Measurements from ENCODE around the gene ANKRD44.

ANKRD44 gene

DNA sequence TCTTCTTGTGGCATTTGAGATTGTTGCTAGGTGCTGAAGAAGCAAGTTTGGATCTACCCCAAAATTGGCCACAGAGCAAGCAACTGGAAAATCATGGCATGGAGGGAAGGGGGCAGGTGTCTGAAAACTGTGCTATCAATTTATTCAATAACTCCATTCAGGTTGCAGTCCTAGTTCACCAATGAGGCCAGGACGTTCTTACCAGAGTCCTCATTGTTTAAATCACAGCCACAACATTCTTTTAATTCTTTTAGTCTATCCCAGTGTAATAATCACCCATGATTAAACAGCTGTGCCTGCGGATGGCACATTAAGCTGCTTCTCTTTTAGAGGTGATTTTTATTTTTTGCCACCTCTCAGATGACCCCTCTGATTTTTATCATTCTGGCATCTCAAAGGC, 103.5 kb downstream of the ANKRD44 start:
- peak; percentile 52 for DNase-seq (ENCODE audit: low spot score)

DNA sequence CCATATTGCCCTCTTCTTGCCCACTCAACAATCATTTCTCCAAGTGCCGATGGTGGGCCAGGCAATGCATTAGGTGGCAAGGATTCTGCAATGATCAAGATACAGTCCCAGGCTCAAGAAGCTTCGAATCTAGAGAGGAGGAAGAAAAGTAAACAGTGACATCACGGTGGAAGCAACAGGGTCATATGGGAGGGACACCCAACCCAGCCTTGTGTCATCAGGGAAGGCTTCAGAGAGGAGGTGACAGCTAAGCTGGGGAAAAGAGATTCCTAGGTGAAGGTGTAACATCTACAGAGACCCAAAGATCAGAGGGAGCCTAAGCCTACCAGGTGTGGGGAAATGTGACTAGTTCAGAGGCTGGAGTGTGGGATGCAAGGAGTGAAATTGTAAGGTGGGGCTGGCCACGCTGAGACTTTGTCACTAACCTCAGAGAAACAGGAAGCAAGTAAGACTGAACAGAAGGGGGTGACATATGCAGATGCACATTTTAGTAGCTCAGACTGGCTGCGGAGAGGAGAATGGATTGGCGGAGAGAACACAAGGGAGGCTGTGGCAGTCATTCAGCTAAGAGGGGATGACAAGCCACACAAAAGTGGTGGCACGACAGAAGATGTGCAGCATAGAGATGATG, 104.9 kb downstream of the ANKRD44 start:
- no peak for DNase-seq (ENCODE audit: low spot score)

DNA sequence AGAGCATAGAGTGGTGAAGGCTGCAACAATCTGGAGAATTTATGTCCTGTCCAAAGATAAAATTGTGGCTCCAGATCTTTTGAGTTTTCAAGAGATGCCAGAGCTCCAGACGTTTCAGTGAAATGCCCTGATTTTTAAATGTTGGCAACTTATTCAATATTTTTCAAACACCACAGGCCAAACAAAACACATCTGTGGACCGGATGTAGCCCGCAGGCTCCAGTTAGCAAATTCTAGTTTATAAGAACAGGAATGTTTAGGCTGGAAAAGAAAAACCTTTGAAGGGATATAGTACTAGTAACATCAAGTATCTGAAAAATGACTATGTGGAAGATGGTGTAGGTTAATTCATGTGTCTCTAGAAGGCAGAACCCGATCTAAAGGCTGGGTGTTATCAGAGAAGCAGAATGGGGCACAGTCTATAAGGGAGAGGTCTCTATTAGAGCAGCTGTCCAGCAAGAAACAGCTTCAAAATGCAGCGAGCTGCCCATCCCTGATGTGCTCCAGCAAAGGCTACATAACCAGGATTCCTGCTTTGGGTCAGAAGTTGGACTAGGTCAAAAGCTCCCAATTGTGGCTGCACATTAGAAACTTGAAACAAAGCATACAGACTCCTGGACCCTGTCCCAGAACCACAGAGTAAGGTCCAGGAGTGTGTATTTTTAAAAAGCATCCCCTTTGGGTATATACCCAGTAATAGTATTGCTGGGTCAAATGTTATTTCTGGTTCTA, 105.9 kb downstream of the ANKRD44 start:
- peak; percentile 37 for DNase-seq (ENCODE audit: low spot score)

DNA sequence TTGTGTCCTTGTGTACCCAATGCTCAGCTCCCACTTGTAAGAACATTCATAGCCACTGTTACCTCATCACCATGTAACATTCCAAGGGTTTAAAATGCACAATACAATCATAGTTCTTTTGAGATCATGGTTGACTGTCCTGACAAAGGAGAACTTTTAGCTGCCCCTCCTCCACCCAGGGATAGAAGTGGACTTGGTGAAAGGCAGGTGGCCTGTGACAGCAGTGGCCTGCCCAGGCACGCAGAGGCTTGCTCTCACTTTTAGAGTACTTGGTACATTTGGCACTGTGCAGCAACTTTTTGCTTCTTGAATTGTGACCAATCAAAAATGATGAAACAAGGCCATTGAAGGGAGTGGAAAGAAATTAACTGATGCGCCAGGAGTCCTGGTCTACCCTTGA, 108.7 kb downstream of the ANKRD44 start:
- no peak for DNase-seq (ENCODE audit: low spot score)

DNA sequence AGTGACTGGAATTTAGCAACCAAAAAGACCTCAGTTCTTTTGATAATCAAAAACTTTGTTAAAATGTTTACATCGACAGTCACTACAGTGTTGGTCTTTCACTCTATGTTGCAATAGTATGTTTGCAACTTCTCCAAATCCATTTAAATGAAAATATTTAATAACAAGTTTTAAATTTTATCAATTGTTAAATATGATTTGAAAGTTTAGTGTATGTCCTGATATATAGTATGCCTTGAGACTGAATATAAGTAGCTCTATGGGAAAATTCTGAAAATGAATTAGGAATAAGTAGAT, 109.9 kb downstream of the ANKRD44 start:
- DNase-seq (ENCODE audit: low spot score) = no peak

DNA sequence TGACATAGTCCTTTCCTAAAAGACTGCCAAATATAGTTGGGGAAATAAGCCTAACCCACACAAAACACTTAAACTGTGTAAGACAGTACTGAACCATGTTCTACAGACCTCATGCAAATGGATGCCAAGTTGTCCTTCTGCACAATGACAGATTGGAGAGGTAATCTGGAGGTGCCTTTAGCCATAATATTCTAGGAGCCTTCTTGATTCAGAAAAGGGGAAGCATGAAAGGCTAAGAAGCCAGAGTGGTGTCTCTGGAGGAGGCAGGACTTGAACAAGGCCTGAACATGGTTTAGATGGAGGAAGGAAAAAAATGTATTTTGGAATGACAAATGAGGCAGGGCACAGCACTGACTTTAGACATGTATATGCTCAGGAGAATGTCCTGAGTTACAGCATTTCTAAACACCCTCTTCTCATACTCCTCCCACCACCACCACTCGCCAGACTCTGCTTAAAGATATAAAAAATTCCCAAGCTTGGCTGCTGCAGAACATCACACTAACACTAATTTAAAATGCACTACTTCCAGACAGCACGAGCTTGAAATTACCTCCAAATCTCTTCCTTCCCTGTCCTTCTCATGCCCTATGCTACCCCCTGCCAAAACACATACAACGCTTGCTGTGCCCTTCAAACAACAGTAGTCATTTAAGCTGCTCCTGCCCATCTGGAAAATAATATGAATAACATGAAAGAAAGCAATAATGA, 110.4 kb downstream of the ANKRD44 start:
- DNase-seq (ENCODE audit: low spot score) = no peak

DNA sequence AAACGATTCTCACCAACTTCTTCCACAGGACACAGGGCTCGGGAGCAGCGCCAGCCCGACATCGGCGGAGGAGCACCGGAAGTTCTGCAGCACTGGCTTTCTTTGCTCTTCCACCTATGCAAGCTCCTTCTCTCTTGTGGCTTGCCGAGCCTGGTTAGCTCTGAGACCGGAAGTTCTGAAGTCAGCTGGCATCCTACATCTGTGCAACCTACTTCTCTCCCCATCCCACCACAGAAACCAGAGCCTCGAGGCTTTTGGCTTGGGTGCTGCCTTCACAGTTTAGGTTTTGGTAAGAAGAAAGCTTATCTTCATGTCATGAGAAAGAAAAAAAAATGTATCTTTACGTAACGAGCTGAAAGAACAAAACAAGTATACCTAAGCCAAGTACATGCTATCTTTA, 111.7 kb downstream of the ANKRD44 start:
- DNase-seq (ENCODE audit: low spot score) = no peak

DNA sequence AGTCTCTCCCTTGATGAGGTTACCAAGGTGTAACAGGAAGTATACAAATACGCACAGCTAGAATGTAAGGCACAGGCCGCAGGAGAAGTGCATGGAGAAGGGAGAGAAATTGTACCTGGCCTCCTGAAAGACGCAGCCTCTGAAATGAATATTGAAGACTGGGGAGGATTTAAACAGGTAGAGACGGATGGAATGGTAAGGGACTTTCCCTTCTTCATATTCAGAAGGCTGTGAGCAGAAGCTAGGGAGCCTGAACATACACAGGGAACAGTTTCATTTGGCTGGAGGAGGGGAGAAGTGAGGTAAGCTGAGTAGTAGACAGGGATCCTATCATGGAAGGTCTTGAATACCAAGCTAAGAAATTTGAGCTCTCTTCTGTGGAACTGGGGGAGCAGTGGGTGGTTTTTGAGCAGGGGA, 112.7 kb downstream of the ANKRD44 start:
- no peak for DNase-seq (ENCODE audit: low spot score)

DNA sequence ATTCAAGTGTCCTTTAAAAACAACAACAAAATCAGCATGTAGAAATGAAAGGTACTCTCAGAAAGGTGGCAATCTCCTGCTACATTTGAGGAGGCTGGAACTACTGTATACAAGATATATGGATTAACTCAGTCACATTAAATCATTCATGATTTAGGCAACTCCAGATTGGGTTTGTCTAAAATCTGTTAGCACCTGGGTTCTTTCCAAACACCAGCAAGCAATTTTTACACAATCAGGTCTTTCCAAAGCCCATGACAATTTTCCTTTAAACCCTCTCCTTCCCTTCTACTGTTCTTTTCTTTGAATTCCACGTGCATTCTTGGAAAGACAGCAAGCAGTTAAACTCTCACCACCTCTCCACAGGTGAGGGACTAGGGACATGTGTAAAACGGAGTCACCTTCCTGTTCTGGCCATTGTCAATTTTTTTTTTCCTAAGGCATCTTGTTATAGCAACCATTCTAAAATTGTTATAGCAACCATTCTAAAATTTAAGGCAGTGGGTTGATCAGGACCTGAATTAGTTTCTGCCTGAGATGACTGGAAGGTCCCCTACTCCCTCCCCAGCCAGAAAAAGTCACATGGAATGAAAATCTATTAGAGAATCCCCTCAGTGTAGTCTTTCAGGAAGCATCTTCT, 113.9 kb downstream of the ANKRD44 start:
- DNase-seq (ENCODE audit: low spot score) = no peak

DNA sequence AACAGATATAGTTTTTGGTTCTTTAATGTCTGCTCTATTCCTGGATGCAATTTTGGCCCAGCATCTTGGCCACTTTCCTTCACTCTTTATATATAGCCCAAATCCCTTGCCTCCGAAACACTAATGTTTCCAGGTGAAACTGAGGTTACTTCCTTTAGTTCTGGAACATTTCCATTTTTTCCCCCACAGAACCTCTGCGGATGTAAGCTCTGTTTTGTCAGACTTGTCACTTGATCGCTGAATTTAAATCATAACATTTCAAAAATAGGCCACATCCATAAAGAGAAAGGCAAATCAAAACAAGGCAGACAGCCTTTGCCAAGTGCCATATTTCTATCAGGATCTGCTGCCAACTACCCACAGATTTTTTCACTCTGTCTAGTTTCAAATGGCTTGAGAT, 115.1 kb downstream of the ANKRD44 start:
- DNase-seq (ENCODE audit: low spot score) = peak; percentile 26

DNA sequence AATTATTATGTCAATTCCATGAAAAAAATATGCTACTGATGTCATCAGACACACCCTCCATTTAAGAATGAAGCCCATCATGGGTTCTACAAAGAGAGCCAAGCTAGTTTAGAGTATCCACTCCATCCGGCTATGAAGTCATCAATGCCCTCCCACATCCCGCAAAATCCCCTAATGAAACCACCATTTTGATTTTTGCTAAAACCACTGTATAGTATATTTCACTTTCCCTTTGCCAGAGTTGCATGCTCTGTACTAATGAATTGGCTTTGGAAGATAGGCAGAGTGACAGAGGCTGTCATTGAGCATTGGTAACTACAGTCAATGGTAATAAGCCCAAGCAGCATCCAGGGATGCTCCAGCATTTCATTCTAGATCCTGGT, 118.6 kb downstream of the ANKRD44 start:
- no peak for DNase-seq (ENCODE audit: low spot score)

DNA sequence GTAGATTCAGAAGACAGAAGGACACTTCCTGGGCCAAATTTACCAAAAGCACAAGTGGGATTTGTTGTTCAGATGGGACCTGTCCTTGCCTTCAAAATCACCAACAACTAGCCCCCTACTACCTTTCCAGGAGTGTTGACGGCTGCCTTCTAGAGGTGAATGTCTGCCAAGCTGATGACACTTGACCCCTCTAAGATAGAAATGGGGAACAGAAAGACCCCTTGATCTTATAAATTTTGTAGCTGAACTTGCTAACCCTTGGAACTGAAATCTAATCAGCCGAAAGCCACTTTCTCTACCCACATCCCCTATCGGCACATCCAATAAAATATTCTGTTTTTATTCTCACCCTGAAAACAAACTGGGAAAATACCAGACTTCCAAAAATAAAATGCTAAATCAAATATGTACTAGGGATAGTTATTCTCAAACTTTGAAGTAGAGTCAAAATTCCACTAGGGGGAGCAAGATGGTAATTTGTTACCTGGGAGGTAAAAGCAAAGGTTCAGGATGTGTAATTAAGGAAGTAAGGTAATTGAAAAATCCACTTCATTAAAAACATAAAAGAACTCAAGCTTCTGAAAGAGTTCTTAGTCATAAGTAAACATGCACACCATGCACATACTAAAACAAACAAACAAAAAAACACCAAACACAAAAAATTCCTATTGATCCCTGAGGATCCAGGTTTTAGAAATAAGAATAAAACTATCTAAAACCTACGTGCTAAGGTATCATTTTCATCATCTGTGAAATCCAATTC, 119.2 kb downstream of the ANKRD44 start:
- peak; percentile 54 for DNase-seq (ENCODE audit: low spot score)

DNA sequence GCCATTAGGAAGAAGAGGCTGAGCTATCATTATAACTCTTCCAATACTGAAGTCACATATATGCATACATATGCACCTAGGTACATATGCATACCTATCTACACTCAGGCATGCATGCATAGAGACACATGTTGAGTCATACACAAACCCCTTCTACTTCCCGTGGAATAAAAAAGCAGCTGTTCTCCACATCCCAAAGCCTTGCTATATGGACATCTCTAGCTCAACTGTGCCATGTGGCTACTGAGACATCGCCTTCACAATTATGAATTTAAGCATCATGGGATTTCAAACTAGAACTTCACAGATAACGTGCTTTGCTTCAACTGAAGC, 120.5 kb downstream of the ANKRD44 start:
- DNase-seq (ENCODE audit: low spot score) = no peak

DNA sequence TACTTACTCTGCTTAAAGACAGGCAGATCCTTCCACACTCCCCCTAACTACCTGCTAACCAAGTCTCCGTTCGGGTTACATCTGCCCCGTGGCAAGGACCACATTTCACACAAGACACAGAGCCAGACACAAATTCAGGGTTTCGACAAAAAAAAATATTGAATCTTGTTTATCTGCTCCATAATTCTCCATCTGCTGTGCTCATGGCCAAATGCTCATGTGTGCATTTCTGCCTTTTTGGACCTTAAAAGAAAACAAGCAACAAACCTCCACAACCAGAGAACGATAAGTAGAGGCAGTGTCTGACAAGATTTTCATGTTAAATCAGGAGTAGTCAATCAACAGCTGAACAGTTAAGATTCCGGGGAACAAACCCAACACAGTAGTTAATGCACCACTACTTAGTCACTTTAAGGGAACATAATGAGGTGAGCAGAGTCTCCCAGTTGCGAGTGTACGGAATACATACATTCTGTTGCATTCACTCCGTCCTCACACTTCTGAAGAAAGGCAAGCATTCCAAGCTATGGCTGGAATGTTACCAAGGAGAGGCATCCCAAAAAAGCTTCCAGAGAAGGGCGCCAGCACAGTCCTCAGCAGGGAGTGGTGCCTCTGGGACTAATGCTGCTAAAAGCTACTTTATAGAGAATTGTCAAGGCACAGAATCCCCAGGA, 121.0 kb downstream of the ANKRD44 start:
- DNase-seq (ENCODE audit: low spot score) = no peak

DNA sequence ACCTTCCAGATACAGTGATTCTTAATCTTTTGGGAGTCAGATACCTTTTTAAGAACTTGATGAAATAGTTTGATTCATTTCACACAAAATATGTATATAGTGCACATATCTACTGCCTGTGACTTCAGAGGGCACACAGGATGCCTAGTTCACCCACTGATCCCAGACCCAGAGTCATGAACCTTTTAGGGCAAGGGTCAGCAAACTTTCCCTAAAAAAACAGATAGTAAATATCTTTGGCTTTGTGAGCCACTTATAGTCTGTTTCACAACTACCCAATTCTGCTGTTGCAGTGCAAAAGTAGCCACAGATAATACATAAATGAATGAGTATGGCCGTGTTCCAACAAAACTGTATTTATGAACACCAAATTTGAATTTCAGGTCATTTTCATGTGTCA, 124.9 kb downstream of the ANKRD44 start:
- no peak for DNase-seq (ENCODE audit: low spot score)

DNA sequence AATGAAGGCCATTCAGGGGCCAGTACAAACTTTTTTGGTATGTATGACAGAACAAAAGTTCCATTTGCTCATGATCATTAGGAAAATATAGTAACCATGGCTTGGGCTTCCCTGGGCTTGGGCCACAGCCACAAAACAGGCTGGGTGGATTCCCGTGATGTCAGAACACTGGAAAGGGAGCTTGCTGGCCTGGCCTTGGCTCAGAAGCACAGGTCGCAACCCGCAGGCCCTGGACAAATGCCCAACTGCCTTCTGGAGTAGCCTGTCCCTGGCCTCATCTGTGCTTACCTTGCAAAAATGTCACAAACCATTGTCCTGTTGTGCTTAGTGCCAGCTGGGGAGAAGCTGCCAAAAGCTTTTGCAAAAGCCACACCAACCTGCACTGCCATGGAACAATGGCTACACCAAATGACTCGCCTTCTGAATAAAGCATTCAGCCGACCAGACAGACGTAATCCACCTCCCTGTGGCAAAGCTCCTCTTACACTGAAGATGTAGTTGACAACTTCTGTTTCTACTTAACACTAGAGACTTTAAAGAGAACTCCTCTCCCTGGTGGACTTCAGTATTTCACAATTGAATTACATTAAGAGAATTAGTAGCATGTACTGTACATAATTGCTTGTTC, 125.5 kb downstream of the ANKRD44 start:
- DNase-seq (ENCODE audit: low spot score) = no peak

DNA sequence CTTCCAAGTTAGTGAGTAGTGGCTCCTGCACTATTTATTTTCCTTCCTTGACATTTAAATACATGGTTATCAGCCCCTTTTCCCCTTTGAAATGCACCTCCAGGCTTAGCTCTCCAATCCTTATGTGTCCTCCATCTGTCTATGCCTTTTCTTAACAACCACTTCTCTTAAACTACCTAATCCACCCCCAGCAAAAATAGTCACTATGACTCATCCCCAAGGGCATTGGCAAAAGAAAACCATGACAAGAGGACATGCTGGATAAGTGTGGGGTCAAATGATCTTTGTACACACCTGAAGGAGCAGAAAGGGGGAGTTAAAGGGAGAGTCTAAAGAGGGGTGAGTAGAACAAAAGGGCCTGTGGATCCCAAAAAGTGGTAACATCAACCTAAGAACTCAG, 127.2 kb downstream of the ANKRD44 start:
- DNase-seq (ENCODE audit: low spot score) = no peak

DNA sequence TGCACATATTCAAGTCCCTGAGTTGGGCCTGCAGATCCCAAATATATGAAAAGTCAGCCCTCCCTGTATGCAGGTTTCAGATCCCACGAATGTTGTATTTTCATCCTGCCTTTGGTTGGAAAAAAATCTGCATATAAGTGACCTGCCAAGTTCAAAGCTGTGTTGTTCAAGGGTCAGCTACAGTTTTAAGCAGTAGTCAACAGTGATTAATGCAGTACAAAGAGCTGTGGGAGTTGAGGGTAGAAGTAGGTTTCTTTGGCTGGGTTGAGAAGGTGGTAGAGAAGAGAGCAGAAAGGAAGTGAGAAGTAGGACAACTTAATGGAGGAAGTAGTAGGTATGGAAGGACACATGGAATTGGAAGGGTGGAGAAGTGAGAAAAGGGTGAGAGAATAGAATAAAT, 127.9 kb downstream of the ANKRD44 start:
- DNase-seq (ENCODE audit: low spot score) = no peak

DNA sequence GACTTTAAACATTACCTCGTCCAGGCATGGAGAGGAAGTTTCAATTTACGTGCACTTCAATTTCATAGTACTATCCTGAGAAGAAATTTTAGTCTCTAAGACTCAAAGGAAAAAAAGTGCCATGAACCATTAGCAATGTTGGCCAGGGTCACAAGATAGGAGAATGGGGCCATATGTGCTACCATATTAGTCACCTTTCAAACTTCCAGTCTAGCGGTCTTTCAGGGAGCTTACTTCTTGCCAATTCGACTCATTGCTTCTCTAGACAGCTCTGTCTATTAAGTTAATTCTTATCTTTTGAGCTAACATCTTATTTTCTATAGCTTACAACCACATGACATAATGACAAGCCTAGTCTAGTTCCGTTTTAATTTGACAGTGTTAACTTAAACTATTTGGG, 129.1 kb downstream of the ANKRD44 start:
- no peak for DNase-seq (ENCODE audit: low spot score)

DNA sequence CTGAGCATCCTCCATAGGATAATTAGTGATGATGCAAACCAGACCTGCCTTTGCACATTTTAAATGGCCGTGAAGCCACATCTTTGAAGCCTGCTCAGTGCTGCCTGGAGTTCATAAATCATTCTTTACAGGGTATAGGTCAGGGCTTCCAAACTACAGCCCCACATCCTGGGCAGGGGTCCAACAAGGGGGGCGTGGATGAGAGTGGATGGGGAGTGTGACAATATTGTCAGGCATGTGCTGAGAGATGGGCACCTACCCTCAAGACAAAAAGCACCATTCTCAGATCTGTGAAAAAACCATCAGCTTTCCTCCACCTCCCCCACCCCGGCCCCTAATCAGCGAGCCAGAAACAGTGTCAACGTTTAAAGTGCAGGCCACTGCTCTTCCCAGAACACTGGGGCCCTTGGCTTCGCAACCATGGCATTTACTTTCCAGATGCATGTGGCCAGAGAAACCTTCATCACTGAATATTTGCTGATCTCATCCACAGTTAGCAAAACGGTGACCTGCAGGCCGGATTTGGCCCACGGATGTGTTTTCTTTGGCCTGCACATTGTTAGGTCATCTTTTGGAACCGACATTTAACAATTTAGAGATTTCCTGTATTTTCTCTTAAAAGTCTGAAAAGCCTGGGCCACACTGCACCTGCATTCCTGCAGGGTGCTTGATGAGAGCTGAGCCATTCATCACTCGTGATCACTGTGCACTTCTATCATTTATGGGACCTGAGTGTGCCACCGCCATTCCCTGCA, 130.7 kb downstream of the ANKRD44 start:
- DNase-seq (ENCODE audit: low spot score) = no peak

DNA sequence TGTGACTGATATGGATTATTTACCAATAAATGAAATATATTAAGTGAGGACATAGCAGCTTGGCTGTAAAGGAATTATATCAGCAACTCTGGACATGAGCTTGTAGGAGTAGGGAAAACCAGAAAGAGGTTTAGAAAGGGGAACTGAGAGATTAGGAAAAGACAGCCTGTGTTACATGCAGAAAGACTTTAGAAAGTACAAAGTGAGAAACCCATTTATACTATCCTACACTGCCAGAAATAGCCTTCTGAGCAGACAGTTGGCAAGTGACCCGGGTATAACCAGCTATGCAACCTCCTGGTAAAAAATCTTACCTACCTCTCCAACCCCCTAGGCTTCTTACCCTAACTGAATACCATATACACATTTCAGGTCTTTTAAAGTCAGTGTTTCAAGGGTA, 134.1 kb downstream of the ANKRD44 start:
- DNase-seq (ENCODE audit: low spot score) = no peak
